ENCODE data around the gene DDI1. TPM values are rescaled to one million over a fixed set of nuclear protein-coding genes. Genes with fewer than 3 reads are reported as not detected.

DDI1 gene
- total and polyA plus RNA-seq, 2 of the 13 experiments (the other 11 are each of a cell fraction or from before 2014, with no cell fraction given): not detected

GRCh38 chr11:104033134-104033533 is 3.3 kb upstream of the DDI1 start (continued):
- TF ChIP-seq GLMP (CRISPR knock-in tag; IDR thresholded peaks at IDR 0.05; ENCODE audit: borderline replicate concordance): no peak
- TF ChIP-seq NCOA1 (CRISPR knock-in tag; IDR thresholded peaks at IDR 0.05): no peak
- no peak for TF ChIP-seq ZSCAN20 (CRISPR knock-in tag; IDR thresholded peaks at IDR 0.05; ENCODE audit: borderline replicate concordance)
- no peak for TF ChIP-seq FIP1L1 (IDR thresholded peaks at IDR 0.05; ENCODE audit: borderline replicate concordance, insufficient read depth, low read depth, low read length)
- TF ChIP-seq GZF1 (CRISPR knock-in tag; IDR thresholded peaks at IDR 0.05): no peak
- TF ChIP-seq ZSCAN9 (CRISPR knock-in tag; IDR thresholded peaks at IDR 0.05; ENCODE audit: borderline replicate concordance): no peak
- TF ChIP-seq KDM6A (CRISPR knock-in tag; IDR thresholded peaks at IDR 0.05; ENCODE audit: low read depth): no peak
- TF ChIP-seq DBP (CRISPR knock-in tag; IDR thresholded peaks at IDR 0.05; ENCODE audit: not compliant biosample characterization): no peak
- TF ChIP-seq ESRRA (CRISPR knock-in tag; IDR thresholded peaks at IDR 0.05; ENCODE audit: low read depth): no peak
- no peak for TF ChIP-seq SP4 (CRISPR knock-in tag; IDR thresholded peaks at IDR 0.05)
- TF ChIP-seq SNAI1 (CRISPR knock-in tag; IDR thresholded peaks at IDR 0.05; ENCODE audit: borderline replicate concordance): no peak
- TF ChIP-seq ZBTB25 (CRISPR knock-in tag; IDR thresholded peaks at IDR 0.05): no peak
- no peak for TF ChIP-seq SUZ12 (IDR thresholded peaks at IDR 0.05; ENCODE audit: low read depth, low read length)
- no peak for TF ChIP-seq ZNF414 (CRISPR knock-in tag; IDR thresholded peaks at IDR 0.05)
- no peak for TF ChIP-seq TCF7L2 (IDR thresholded peaks at IDR 0.05; ENCODE audit: low read depth, low read length)
- no peak for TF ChIP-seq DNMT1 (CRISPR knock-in tag; IDR thresholded peaks at IDR 0.05)
- TF ChIP-seq EHMT2 (IDR thresholded peaks at IDR 0.05; ENCODE audit: borderline replicate concordance, low read depth, low read length): no peak
- TF ChIP-seq ZNF441 (CRISPR knock-in tag; IDR thresholded peaks at IDR 0.05; ENCODE audit: borderline replicate concordance): no peak
- no peak for TF ChIP-seq LCORL (IDR thresholded peaks at IDR 0.05)
- no peak for TF ChIP-seq LCORL (CRISPR knock-in tag; IDR thresholded peaks at IDR 0.05)
- no peak for TF ChIP-seq ZNF263 (CRISPR knock-in tag; IDR thresholded peaks at IDR 0.05)
- TF ChIP-seq ETS1 (CRISPR knock-in tag; IDR thresholded peaks at IDR 0.05): no peak
- no peak for TF ChIP-seq ZNF335 (CRISPR knock-in tag; IDR thresholded peaks at IDR 0.05)
- no peak for TF ChIP-seq DMTF1 (CRISPR knock-in tag; IDR thresholded peaks at IDR 0.05)
- no peak for TF ChIP-seq ZNF33A (CRISPR knock-in tag; IDR thresholded peaks at IDR 0.05; ENCODE audit: borderline replicate concordance)
- TF ChIP-seq MATR3 (CRISPR knock-in tag; IDR thresholded peaks at IDR 0.05): no peak
- no peak for TF ChIP-seq HHEX (CRISPR knock-in tag; IDR thresholded peaks at IDR 0.05)
